GM20000 (cell line): Measurements from ENCODE around the gene BOD1L1.

ENCODE experiments used
- DNase-seq: peaks from one replicate; pipeline ENCODE4 v3.0.0; 2012; ENCODE audit warnings: low spot score
- TF ChIP-seq, protein P1 (sequence below): IDR thresholded peaks from 2 replicates; pipeline ENCODE4 v1.5.1; 2012; ENCODE audit warnings: mild to moderate bottlenecking, control low read depth; ENCODE audit errors: extremely low read depth, missing control alignments

Gene BOD1L1

GRCh38 chr4:13541720-13542576, 85.6 kb downstream of the BOD1L1 start:
- TF ChIP-seq, protein P1, sequence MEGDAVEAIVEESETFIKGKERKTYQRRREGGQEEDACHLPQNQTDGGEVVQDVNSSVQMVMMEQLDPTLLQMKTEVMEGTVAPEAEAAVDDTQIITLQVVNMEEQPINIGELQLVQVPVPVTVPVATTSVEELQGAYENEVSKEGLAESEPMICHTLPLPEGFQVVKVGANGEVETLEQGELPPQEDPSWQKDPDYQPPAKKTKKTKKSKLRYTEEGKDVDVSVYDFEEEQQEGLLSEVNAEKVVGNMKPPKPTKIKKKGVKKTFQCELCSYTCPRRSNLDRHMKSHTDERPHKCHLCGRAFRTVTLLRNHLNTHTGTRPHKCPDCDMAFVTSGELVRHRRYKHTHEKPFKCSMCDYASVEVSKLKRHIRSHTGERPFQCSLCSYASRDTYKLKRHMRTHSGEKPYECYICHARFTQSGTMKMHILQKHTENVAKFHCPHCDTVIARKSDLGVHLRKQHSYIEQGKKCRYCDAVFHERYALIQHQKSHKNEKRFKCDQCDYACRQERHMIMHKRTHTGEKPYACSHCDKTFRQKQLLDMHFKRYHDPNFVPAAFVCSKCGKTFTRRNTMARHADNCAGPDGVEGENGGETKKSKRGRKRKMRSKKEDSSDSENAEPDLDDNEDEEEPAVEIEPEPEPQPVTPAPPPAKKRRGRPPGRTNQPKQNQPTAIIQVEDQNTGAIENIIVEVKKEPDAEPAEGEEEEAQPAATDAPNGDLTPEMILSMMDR: peak; percentile 21
- DNase-seq: peak; percentile 73

GRCh38 chr4:13541176-13541604, 86.3 kb downstream of the BOD1L1 start:
- peak; percentile 32 for DNase-seq
- TF ChIP-seq, protein P1: no peak

- TF ChIP-seq, protein P1: no peak
These were observed 86.9 kb downstream of the BOD1L1 start for GRCh38 chr4:13540446-13541175.

DNA sequence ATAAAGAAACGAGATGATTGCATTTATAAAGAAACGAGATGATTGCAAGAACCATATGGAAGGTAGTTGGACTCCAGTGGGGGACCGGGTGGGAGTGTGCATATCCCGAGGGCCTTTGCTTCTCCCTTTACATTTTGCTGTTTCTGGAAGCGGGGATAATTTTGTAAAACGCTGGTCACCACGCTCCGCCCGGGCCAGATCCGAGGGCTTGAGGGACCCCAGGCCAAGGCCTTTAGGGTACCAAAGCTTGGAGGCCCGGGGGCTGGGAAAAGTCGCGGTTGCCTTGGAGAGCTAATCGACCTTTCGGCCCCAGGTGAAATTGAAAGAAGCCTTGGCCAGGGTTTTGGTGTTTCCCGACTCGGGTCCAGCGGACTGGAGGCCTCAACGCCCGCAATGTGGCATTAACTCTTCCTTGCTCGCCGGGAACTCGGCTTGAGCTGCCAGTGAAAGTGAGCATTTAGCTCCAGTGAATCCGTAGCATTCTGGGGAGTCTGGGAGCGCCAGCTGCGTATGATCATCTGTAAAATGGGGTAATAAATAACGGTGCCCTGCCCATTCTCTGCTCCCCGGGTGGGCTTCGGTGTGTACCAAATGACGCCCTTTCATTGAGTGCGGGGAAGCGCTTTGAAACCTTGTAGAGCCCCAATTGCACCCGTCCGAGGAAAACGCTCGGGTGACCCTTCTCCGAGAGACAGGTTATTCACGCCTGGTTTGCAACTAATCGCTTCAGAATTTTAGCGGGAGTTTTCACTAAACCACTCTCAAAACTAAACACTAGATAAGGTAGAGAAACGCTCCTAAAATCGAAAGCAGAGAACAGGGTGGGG, 87.7 kb downstream of the BOD1L1 start:
- TF ChIP-seq, protein P1: no peak
- peak; percentile 11 for DNase-seq

More at GRCh38 chr4:13540446-13541175, 86.9 kb downstream of the BOD1L1 start:
- peak; percentile 24 for DNase-seq

GRCh38 chr4:13539047-13539618, 88.4 kb downstream of the BOD1L1 start:
- peak; percentile 18 for DNase-seq
- TF ChIP-seq, protein P1: no peak

GRCh38 chr4:13538427-13538973, 89.0 kb downstream of the BOD1L1 start:
- peak; percentile 31 for DNase-seq
- TF ChIP-seq, protein P1: no peak
